ENCODE results near the gene EEF2.
"Not testable (repeated sequence)": the region's sequence is repeated elsewhere in the genome, so short reads cannot be mapped to it uniquely, and the experiment has no call there.

GRCh38 chr19:3938300-3938950, 46.8 kb downstream of the EEF2 start:
- not testable (repeated sequence) for TF ChIP-seq CTCF (IDR thresholded peaks at IDR 0.05; ENCODE audit: poor library complexity, severe bottlenecking); EP300 (conservative IDR thresholded peaks at IDR 0.05; ENCODE audit: poor library complexity, severe bottlenecking); EZH2 (IDR thresholded peaks at IDR 0.05; ENCODE audit: borderline replicate concordance, insufficient read depth, low read length, poor library complexity, severe bottlenecking); POLR2AphosphoS5 (IDR thresholded peaks at IDR 0.05); TAF1 (IDR thresholded peaks at IDR 0.05; ENCODE audit: low read depth); REST (IDR thresholded peaks at IDR 0.05; ENCODE audit: borderline replicate concordance); SMC3 (conservative IDR thresholded peaks at IDR 0.05; ENCODE audit: poor library complexity); RAD21 (conservative IDR thresholded peaks at IDR 0.05)

Data from neural cell (in vitro differentiated cells).